ENCODE measurements around the gene USP49. TPM values are rescaled to one million over a fixed set of nuclear protein-coding genes. Genes with fewer than 3 reads are reported as not detected.

Gene USP49
- total and polyA plus RNA-seq, 3 experiments from 2014 or later, result 0.59 to 5.2 (median 5.0) TPM

GRCh38 chr6:41922154-41922553 lies 27.0 kb upstream of the USP49 start:
- H3K27ac ChIP-seq (ENCODE audit: low read depth, low read length), result peak overlapping the region; percentile 96
- Mint-ChIP-seq H3K27me3 (peaks cover 0 to 8% of the 10 kb centered on the region in 2 donors), H3K9me3 (no peaks in the 10 kb centered on the region), H3K4me3 (peak overlapping the region; percentile 96 to 100 (median 99)), H3K4me1 (peaks cover 50 to 65% (median 59%) of the 10 kb centered on the region in 3 donors), H3K36me3 (peaks cover 0 to 27% (median 5%) of the 10 kb centered on the region in 3 donors), H3K27ac (peak overlapping the region in 7 of 8 donors; percentile 98 to 100 (median 99))
- no peaks in the 10 kb centered on the region for H3K9me3 ChIP-seq (ENCODE audit: low read length)
- ChIA-PET CTCF (interaction anchor here (0.8 to 5.6 kb wide), 10 partner anchors 10 to 636 kb away, joined by 3 to 91 read pairs (median 7); partner anchors contain the start of genes CCND3, TAF8 and TOMM6), POLR2A (interaction anchor here (1.9 to 3.4 kb wide), 3 partner anchors 12 to 27 kb away, joined by 12 to 24 read pairs (median 12); partner anchors contain the start of gene USP49)
- H3K36me3 ChIP-seq (ENCODE audit: insufficient read depth, low read length), result peaks cover 2% of the 10 kb centered on the region
- H3K27me3 ChIP-seq (ENCODE audit: insufficient read depth, low read length, poor library complexity, severe bottlenecking), result no peaks in the 10 kb centered on the region
- peak overlapping the region; percentile 97 for H3K4me3 ChIP-seq (ENCODE audit: low read length)
- no peak for DNase-seq
- peaks cover 38% of the 10 kb centered on the region for H3K4me1 ChIP-seq (ENCODE audit: insufficient read depth, low read length)

GRCh38 chr6:41921712-41921998 lies 26.5 kb upstream of the USP49 start:
- Histone ChIP-seq H3K9me3 (ENCODE audit: low read length) (no peaks in the 10 kb centered on the region), H3K27me3 (ENCODE audit: insufficient read depth, low read length, poor library complexity, severe bottlenecking) (no peaks in the 10 kb centered on the region), H3K4me1 (ENCODE audit: insufficient read depth, low read length) (peaks cover 38% of the 10 kb centered on the region), H3K27ac (ENCODE audit: low read depth, low read length) (peak overlapping the region; percentile 96), H3K4me3 (ENCODE audit: low read length) (peak overlapping the region; percentile 97), H3K36me3 (ENCODE audit: insufficient read depth, low read length) (no peaks in the 10 kb centered on the region)
- ChIA-PET CTCF (interaction anchor here (0.8 to 5.6 kb wide), 15 partner anchors 9 to 636 kb away, joined by 3 to 91 read pairs (median 7); partner anchors contain the start of genes CCND3, TAF8 and TOMM6), POLR2A (interaction anchor here (1.0 to 3.4 kb wide), 9 partner anchors 8 to 134 kb away, joined by 3 to 29 read pairs (median 8); partner anchors contain the start of genes CCND3, TAF8, TOMM6 and USP49)
- Mint-ChIP-seq H3K9me3 (no peaks in the 10 kb centered on the region), H3K36me3 (peaks cover 0 to 27% (median 4%) of the 10 kb centered on the region in 3 donors), H3K27ac (peak overlapping the region; percentile 98 to 100 (median 99)), H3K27me3 (peaks cover 0 to 9% of the 10 kb centered on the region in 2 donors), H3K4me3 (peak overlapping the region; percentile 96 to 100 (median 99)), H3K4me1 (peaks cover 51 to 62% (median 60%) of the 10 kb centered on the region in 3 donors)
- DNase-seq, result no peak

- Histone ChIP-seq H3K27me3 (ENCODE audit: insufficient read depth, low read length, poor library complexity, severe bottlenecking) (no peaks in the 10 kb centered on the region), H3K9me3 (ENCODE audit: low read length) (no peaks in the 10 kb centered on the region), H3K4me3 (ENCODE audit: low read length) (peak within 1 kb of the TSS; percentile 97), H3K4me1 (ENCODE audit: insufficient read depth, low read length) (peaks cover 38% of the 10 kb centered on the region), H3K36me3 (ENCODE audit: insufficient read depth, low read length) (no peaks in the 10 kb centered on the region), H3K27ac (ENCODE audit: low read depth, low read length) (peak within 1 kb of the TSS; percentile 96)
- POLR2A ChIA-PET, result interaction anchor here (0.6 to 3.4 kb wide), 12 partner anchors 9 to 134 kb away, joined by 3 to 29 read pairs (median 6); partner anchors contain the start of genes CCND3, TAF8, TOMM6 and USP49
- CTCF ChIA-PET, result interaction anchor here (0.6 to 5.6 kb wide), 27 partner anchors 9 to 188 kb away, joined by 3 to 91 read pairs (median 4); partner anchors contain the start of genes CCND3, TAF8 and TOMM6
- Mint-ChIP-seq H3K9me3 (no peaks in the 10 kb centered on the region), H3K4me1 (peaks cover 53 to 62% (median 62%) of the 10 kb centered on the region in 3 donors), H3K36me3 (peaks cover 0 to 29% (median 5%) of the 10 kb centered on the region in 3 donors), H3K27ac (peak within 1 kb of the TSS; percentile 98 to 100 (median 99)), H3K27me3 (peaks cover 0 to 9% of the 10 kb centered on the region in 2 donors), H3K4me3 (peak within 1 kb of the TSS; percentile 96 to 100 (median 99))
- peak; percentile 91 to 95 (median 93) for DNase-seq
Observed at GRCh38 chr6:41920921-41921711, 25.9 kb upstream of the USP49 start, which contains the start of the genes BYSL and MED20. BYSL (plus strand) TSS chr6:41921499; CDS start chr6:41921563, 64 bp downstream. MED20 (minus strand) TSS chr6:41921139; CDS start chr6:41921018, 121 bp downstream.

- H3K4me1 Mint-ChIP-seq, result peaks cover 35 to 56% (median 37%) of the 10 kb centered on the region in 3 donors
- H3K27me3 Mint-ChIP-seq, result peaks cover 0 to 8% of the 10 kb centered on the region in 2 donors
- no peaks in the 10 kb centered on the region for H3K9me3 Mint-ChIP-seq
- H3K4me3 Mint-ChIP-seq, result peak overlapping the region in 1 of 7 donors; percentile 69
- H3K9me3 ChIP-seq (ENCODE audit: low read length), result no peaks in the 10 kb centered on the region
- no peak for DNase-seq
- peak overlapping the region in 1 of 8 donors; percentile 50 for H3K27ac Mint-ChIP-seq
- no peaks in the 10 kb centered on the region for H3K36me3 ChIP-seq (ENCODE audit: insufficient read depth, low read length)
- H3K4me3 ChIP-seq (ENCODE audit: low read length), result no peak overlapping the region
- POLR2A ChIA-PET, result no interaction called here
- no peak overlapping the region for H3K27ac ChIP-seq (ENCODE audit: low read depth, low read length)
- peaks cover 19% of the 10 kb centered on the region for H3K4me1 ChIP-seq (ENCODE audit: insufficient read depth, low read length)
- H3K27me3 ChIP-seq (ENCODE audit: insufficient read depth, low read length, poor library complexity, severe bottlenecking), result no peaks in the 10 kb centered on the region
- CTCF ChIA-PET, result no interaction called here
- H3K36me3 Mint-ChIP-seq, result peaks cover 0 to 42% (median 9%) of the 10 kb centered on the region in 3 donors
Observed at GRCh38 chr6:41917528-41917927, 22.4 kb upstream of the USP49 start.

- CTCF ChIA-PET, result interaction anchor here (1.3 kb wide), 1 partner anchor 189 kb away, joined by 3 read pairs; no protein-coding TSS in a partner anchor
- POLR2A ChIA-PET, result no interaction called here
- no peak overlapping the region for H3K4me3 ChIP-seq (ENCODE audit: low read length)
- no peaks in the 10 kb centered on the region for H3K27me3 ChIP-seq (ENCODE audit: insufficient read depth, low read length, poor library complexity, severe bottlenecking)
- H3K9me3 Mint-ChIP-seq, result no peaks in the 10 kb centered on the region
- H3K4me1 ChIP-seq (ENCODE audit: insufficient read depth, low read length), result peaks cover 3% of the 10 kb centered on the region
- H3K36me3 Mint-ChIP-seq, result peaks cover 0 to 39% (median 9%) of the 10 kb centered on the region in 3 donors
- H3K27me3 Mint-ChIP-seq, result peaks cover 0 to 1% of the 10 kb centered on the region in 2 donors
- H3K27ac Mint-ChIP-seq, result peak overlapping the region in 1 of 8 donors; percentile 7
- H3K4me3 Mint-ChIP-seq, result peak overlapping the region in 1 of 7 donors; percentile 52
- no peak for DNase-seq
- no peaks in the 10 kb centered on the region for H3K9me3 ChIP-seq (ENCODE audit: low read length)
- peaks cover 15 to 37% (median 18%) of the 10 kb centered on the region in 3 donors for H3K4me1 Mint-ChIP-seq
- H3K36me3 ChIP-seq (ENCODE audit: insufficient read depth, low read length), result no peaks in the 10 kb centered on the region
- no peak overlapping the region for H3K27ac ChIP-seq (ENCODE audit: low read depth, low read length)
Observed at GRCh38 chr6:41914869-41915530, 19.8 kb upstream of the USP49 start.

- Mint-ChIP-seq H3K9me3 (no peaks in the 10 kb centered on the region), H3K27ac (peak overlapping the region in 4 of 8 donors; percentile 46 to 91 (median 66)), H3K4me3 (no peak overlapping the region), H3K4me1 (peaks cover 16 to 35% (median 16%) of the 10 kb centered on the region in 3 donors), H3K36me3 (peaks cover 0 to 42% (median 11%) of the 10 kb centered on the region in 3 donors), H3K27me3 (peaks cover 0 to 1% of the 10 kb centered on the region in 2 donors)
- no peaks in the 10 kb centered on the region for H3K27me3 ChIP-seq (ENCODE audit: insufficient read depth, low read length, poor library complexity, severe bottlenecking)
- ChIA-PET CTCF (interaction anchor here (1.3 kb wide), 1 partner anchor 190 kb away, joined by 3 read pairs; no protein-coding TSS in a partner anchor), POLR2A (no interaction called here)
- no peak overlapping the region for H3K27ac ChIP-seq (ENCODE audit: low read depth, low read length)
- no peaks in the 10 kb centered on the region for H3K4me1 ChIP-seq (ENCODE audit: insufficient read depth, low read length)
- H3K4me3 ChIP-seq (ENCODE audit: low read length), result no peak overlapping the region
- no peak for DNase-seq
- H3K9me3 ChIP-seq (ENCODE audit: low read length), result no peaks in the 10 kb centered on the region
- H3K36me3 ChIP-seq (ENCODE audit: insufficient read depth, low read length), result no peaks in the 10 kb centered on the region
Observed at GRCh38 chr6:41914343-41914742, 19.2 kb upstream of the USP49 start.

GRCh38 chr6:41909727-41910126 lies 14.6 kb upstream of the USP49 start:
- H3K36me3 Mint-ChIP-seq, result peaks cover 0 to 66% (median 26%) of the 10 kb centered on the region in 3 donors
- H3K4me3 Mint-ChIP-seq, result peak overlapping the region in 1 of 7 donors; percentile 51
- H3K27me3 Mint-ChIP-seq, result no peaks in the 10 kb centered on the region
- H3K4me1 Mint-ChIP-seq, result peaks cover 17 to 24% (median 20%) of the 10 kb centered on the region in 3 donors
- H3K27ac ChIP-seq (ENCODE audit: low read depth, low read length), result no peak overlapping the region
- peaks cover 3% of the 10 kb centered on the region for H3K36me3 ChIP-seq (ENCODE audit: insufficient read depth, low read length)
- peaks cover 4% of the 10 kb centered on the region for H3K4me1 ChIP-seq (ENCODE audit: insufficient read depth, low read length)
- H3K4me3 ChIP-seq (ENCODE audit: low read length), result no peak overlapping the region
- H3K9me3 ChIP-seq (ENCODE audit: low read length), result no peaks in the 10 kb centered on the region
- no peak for DNase-seq
- peak overlapping the region in 1 of 8 donors; percentile 33 for H3K27ac Mint-ChIP-seq
- CTCF ChIA-PET, result interaction anchor here (0.9 to 2.0 kb wide), 3 partner anchors 12 to 135 kb away, joined by 3 to 7 read pairs (median 3); partner anchors contain the start of genes BYSL and MED20
- H3K9me3 Mint-ChIP-seq, result no peaks in the 10 kb centered on the region
- POLR2A ChIA-PET, result no interaction called here
- no peaks in the 10 kb centered on the region for H3K27me3 ChIP-seq (ENCODE audit: insufficient read depth, low read length, poor library complexity, severe bottlenecking)
